GM19240 (cell line): ENCODE results near the gene PRDX5.

ENCODE experiments used
- DNase-seq: peaks from one replicate; pipeline ENCODE4 v3.0.0; 2011; ENCODE audit warnings: low spot score; ENCODE audit not compliant: insufficient read length

The PRDX5 gene

GRCh38 chr11:64362339-64362738, 44.4 kb downstream of the PRDX5 start:
- DNase-seq, result no peak

- no peak for DNase-seq
Measured at GRCh38 chr11:64364435-64364834, 46.5 kb downstream of the PRDX5 start.

GRCh38 chr11:64364911-64365310, 47.0 kb downstream of the PRDX5 start:
- no peak for DNase-seq

- DNase-seq, result no peak
Measured at GRCh38 chr11:64366751-64367150, 48.8 kb downstream of the PRDX5 start.

- no peak for DNase-seq
Measured at GRCh38 chr11:64367931-64368672, 50.2 kb downstream of the PRDX5 start.

- DNase-seq, result no peak
Measured at GRCh38 chr11:64368673-64369074, 50.8 kb downstream of the PRDX5 start.

GRCh38 chr11:64369440-64370421, 51.8 kb downstream of the PRDX5 start:
- no peak for DNase-seq

- no peak for DNase-seq
Measured at GRCh38 chr11:64371201-64371600, 53.3 kb downstream of the PRDX5 start.
